ENCODE data around the gene SLC1A4.

Gene SLC1A4

DNA sequence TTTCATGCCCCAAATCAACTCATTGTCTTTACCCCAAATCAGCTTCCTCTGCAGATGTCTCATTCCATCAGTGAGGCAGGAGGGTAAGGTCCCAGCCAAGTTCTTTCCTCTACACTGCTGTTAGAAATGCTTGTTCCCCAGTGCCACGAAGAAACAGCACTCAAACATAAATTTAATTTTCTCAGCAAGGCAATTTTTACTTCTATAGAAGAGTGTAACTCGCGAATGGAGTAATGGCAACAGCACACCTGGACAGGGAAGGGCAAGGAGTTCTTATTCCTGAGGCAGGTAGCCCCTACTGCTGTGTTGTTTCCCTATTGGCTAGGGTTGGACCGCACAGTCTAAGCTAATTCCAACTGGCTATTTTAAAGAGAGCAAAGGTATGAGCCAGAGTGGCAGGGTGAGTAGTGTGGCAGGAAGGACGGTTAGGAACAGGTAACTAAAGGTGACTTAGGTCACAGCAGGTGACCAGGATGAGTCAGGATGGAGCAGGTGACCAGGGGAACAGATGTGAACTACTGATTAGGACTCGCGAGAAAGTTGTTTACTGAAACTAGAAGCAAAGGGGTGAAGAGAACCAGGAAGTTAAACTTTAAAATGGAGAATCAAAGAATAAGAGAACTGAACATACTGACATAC is 55.0 kb downstream of the SLC1A4 start:
- DNase-seq (ENCODE audit: insufficient read length, low spot score) (no peak), FAIRE-seq (no peak)
- TF ChIP-seq, protein P1, sequence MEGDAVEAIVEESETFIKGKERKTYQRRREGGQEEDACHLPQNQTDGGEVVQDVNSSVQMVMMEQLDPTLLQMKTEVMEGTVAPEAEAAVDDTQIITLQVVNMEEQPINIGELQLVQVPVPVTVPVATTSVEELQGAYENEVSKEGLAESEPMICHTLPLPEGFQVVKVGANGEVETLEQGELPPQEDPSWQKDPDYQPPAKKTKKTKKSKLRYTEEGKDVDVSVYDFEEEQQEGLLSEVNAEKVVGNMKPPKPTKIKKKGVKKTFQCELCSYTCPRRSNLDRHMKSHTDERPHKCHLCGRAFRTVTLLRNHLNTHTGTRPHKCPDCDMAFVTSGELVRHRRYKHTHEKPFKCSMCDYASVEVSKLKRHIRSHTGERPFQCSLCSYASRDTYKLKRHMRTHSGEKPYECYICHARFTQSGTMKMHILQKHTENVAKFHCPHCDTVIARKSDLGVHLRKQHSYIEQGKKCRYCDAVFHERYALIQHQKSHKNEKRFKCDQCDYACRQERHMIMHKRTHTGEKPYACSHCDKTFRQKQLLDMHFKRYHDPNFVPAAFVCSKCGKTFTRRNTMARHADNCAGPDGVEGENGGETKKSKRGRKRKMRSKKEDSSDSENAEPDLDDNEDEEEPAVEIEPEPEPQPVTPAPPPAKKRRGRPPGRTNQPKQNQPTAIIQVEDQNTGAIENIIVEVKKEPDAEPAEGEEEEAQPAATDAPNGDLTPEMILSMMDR (IDR thresholded peaks at IDR 0.05; ENCODE audit: insufficient read depth, missing control alignments) = no peak

DNA sequence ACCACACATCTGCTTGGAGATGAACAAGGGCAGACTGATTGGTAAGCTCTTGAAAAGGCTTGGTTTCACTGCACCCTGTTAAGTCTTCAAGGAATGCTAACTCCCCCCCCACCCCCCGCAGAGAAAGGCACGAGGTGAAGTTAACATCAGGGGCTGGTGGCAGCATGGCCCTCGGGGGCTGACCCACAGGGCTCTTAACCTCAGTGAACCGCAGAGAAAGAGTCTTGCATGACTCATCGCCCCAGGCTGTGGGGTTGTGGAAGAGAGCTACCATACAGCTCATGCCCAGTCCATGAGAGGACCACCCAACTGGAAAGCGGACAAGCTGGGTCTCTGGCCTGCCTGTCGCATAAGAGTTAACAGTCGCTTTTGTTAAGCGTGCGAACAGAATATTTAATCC is 56.5 kb downstream of the SLC1A4 start:
- TF ChIP-seq, protein P1 (IDR thresholded peaks at IDR 0.05; ENCODE audit: insufficient read depth, missing control alignments) = no peak
- no peak for FAIRE-seq
- DNase-seq (ENCODE audit: insufficient read length, low spot score) = no peak

- TF ChIP-seq, protein P1 (IDR thresholded peaks at IDR 0.05; ENCODE audit: insufficient read depth, missing control alignments) = no peak
- DNase-seq (ENCODE audit: insufficient read length, low spot score) = no peak
- no peak for FAIRE-seq
Observed at GRCh38 chr2:65046633-65047407, 57.6 kb downstream of the SLC1A4 start.

DNA sequence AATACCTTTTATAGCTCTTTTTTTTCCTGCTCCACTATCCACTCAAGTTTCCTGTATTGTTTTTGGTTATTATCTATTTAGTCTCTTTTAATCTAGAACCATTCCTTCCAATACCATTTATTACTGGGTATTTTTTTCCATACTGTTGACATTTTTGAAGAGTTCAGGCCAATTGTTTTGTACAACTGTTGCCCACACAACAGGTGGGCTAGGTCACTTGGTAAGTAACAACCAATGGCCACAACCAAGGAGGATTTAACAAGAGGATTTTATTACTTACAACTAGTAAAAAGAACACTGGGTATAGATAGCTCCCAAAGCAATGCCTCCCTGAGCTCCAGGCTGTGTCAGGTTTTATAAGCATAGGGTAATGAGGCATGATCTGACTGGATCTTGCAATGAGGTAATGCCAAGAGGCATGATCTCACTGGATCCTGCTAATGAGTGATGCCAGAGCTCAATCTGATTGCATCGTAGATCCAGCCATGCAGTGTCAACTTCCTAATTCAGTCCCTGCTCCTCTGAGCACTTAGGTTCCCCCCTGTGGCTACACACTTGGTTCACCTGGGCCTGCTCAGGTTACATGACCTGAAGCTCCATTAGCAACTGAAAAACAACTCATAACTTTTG is 59.9 kb downstream of the SLC1A4 start:
- DNase-seq (ENCODE audit: insufficient read length, low spot score) = no peak
- TF ChIP-seq, protein P1 (IDR thresholded peaks at IDR 0.05; ENCODE audit: insufficient read depth, missing control alignments) = no peak
- FAIRE-seq = no peak

DNA sequence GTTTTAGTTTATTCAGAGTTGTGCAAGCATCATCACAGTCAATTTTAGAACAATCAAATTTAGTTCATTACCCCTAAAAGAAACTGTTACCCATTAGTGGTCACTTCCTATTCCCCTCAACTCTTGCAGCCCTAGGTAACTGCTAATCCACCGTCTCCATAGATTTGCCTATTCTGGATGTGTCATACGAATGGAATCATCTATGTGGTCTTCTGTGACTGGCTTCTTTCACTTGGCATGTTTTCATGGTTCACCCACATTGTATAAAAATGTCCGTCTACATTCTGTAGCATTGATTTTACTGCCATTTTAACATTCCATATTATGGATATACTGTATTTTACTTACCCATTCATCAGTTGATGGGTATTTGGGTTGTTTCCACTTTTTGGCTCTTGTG is 61.7 kb downstream of the SLC1A4 start:
- DNase-seq (ENCODE audit: insufficient read length, low spot score) (no peak), FAIRE-seq (no peak)
- TF ChIP-seq, protein P1 (IDR thresholded peaks at IDR 0.05; ENCODE audit: insufficient read depth, missing control alignments) = no peak

DNA sequence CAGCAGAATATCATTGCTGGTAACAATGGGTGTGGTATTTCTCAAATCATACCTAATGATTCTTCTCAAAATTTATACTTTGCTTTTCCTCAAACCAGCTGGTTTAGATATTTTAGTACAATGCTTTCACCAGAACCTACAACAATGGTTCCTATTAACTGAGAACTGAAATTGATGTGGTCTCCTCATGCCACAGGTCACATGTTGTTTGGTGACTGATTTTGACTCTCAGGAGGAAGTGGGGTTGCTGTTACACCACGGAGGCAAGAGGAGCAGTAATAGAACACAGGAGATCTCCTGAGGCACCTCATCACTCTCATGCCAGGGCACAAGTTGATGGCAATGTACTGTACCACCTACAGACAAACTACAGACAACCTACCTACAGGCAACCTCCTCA is 64.0 kb downstream of the SLC1A4 start:
- TF ChIP-seq, protein P1 (IDR thresholded peaks at IDR 0.05; ENCODE audit: insufficient read depth, missing control alignments) = no peak
- no peak for FAIRE-seq
- no peak for DNase-seq (ENCODE audit: insufficient read length, low spot score)
